Parathyroid adenoma (tissue), 2 donors: ENCODE results near the gene GSTM5.
"Not testable (repeated sequence)": the region's sequence is repeated elsewhere in the genome, so short reads cannot be mapped to it uniquely, and the experiment has no call there.

ENCODE experiments used
- H2AFZ ChIP-seq: fragments of 300-600 bp; sonication (generic); one replicate; pipeline ENCODE4 v1.7.0; 2017; ENCODE audit warnings: antibody characterized with exemption, mild to moderate bottlenecking
- H3K27ac ChIP-seq: fragments of 300-600 bp; sonication (generic); one replicate; pipeline ENCODE4 v1.7.0; 2017
- H3K27me3 ChIP-seq: fragments of 300-600 bp; sonication (generic); one replicate; pipeline ENCODE4 v1.7.0; 2017; ENCODE audit warnings: low read length; ENCODE audit not compliant: control insufficient read depth, insufficient read depth
- H3K36me3 ChIP-seq: fragments of 300-600 bp; sonication (generic); one replicate; pipeline ENCODE4 v1.7.0; 2017; ENCODE audit warnings: low read length; ENCODE audit not compliant: control insufficient read depth, insufficient read depth
- H3K4me1 ChIP-seq: fragments of 300-600 bp; sonication (generic); one replicate; pipeline ENCODE4 v1.7.0; 2017; ENCODE audit warnings: control low read depth
- H3K4me2 ChIP-seq: fragments of 300-600 bp; sonication (generic); one replicate; pipeline ENCODE4 v1.7.0; 2017; ENCODE audit warnings: low read length
- H3K4me3 ChIP-seq: fragments of 300-600 bp; sonication (generic); one replicate; pipeline ENCODE4 v1.7.0; 2017; ENCODE audit warnings: low read depth, low read length
- H3K79me2 ChIP-seq: fragments of 300-600 bp; sonication (generic); one replicate; pipeline ENCODE4 v1.7.0; 2017; ENCODE audit warnings: control low read depth
- H3K9ac ChIP-seq: fragments of 300-600 bp; sonication (generic); one replicate; pipeline ENCODE4 v1.7.0; 2017; ENCODE audit warnings: mild to moderate bottlenecking
- H3K9me3 ChIP-seq: fragments of 300-600 bp; sonication (generic); one replicate; pipeline ENCODE4 v1.7.0; 2017; ENCODE audit warnings: low read length; ENCODE audit not compliant: control insufficient read depth
- TF ChIP-seq, protein P1 (sequence below): fragments of 300-600 bp; sonication (generic); IDR thresholded peaks from one replicate; pipeline ENCODE4 v1.7.0; 2017; ENCODE audit warnings: antibody characterized with exemption, mild to moderate bottlenecking
- donor health status: primary hyperparathyroidism.

Gene GSTM5

DNA sequence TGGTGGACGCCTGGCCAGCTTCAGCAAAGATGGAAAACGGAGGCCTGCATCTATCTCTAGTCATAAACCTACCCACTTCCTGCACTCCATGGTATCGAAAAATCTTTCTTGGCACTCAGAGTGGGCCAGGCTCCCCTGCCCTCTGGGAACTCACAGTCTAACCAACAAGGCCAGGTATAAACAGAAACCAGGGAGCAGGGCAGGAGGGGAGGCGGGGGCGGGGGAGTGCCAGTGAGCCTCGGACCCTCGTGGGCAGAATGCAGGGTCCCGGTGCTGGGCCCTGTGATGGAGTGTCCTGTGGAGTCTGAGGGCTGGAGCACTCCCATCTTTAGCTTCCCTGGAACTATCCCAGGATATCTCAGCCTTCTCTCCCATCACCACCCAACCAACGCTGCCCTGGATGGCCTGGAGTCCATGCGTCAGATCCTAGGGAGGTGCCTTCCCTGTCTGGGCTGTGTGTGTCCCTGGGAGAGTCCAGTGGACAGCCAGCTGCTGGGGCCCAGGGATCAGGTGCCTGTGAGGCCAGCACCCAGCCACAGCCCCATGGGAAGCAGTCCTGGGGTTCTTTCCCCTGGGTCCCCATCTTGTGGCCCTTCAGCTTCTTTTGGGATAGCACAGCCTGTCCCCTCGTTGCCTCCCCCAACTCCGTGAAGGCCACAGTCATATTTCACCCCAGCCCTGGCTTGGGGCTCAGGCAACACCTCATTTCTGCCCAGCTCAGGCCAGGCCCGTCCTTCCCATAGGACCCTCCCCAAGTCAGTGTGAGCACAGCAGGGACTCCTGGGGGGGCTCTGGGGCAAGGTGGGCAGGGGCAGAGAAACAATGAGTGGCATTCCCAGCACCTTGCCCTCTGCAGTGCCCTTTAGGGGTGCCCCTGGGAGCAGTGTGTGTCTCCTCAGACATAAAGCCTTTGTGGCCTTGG, 52.8 kb downstream of the GSTM5 start:
- Histone ChIP-seq H3K4me1 (no peaks in the 10 kb centered on the region), H3K36me3 (no peaks in the 10 kb centered on the region), H3K27ac (no peak overlapping the region), H3K27me3 (no peaks in the 10 kb centered on the region), H2AFZ (no peak overlapping the region), H3K4me3 (no peak overlapping the region), H3K4me2 (no peak overlapping the region), H3K79me2 (no peaks in the 10 kb centered on the region), H3K9ac (no peak overlapping the region), H3K9me3 (no peaks in the 10 kb centered on the region)
- TF ChIP-seq, protein P1, sequence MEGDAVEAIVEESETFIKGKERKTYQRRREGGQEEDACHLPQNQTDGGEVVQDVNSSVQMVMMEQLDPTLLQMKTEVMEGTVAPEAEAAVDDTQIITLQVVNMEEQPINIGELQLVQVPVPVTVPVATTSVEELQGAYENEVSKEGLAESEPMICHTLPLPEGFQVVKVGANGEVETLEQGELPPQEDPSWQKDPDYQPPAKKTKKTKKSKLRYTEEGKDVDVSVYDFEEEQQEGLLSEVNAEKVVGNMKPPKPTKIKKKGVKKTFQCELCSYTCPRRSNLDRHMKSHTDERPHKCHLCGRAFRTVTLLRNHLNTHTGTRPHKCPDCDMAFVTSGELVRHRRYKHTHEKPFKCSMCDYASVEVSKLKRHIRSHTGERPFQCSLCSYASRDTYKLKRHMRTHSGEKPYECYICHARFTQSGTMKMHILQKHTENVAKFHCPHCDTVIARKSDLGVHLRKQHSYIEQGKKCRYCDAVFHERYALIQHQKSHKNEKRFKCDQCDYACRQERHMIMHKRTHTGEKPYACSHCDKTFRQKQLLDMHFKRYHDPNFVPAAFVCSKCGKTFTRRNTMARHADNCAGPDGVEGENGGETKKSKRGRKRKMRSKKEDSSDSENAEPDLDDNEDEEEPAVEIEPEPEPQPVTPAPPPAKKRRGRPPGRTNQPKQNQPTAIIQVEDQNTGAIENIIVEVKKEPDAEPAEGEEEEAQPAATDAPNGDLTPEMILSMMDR, result no peak

DNA sequence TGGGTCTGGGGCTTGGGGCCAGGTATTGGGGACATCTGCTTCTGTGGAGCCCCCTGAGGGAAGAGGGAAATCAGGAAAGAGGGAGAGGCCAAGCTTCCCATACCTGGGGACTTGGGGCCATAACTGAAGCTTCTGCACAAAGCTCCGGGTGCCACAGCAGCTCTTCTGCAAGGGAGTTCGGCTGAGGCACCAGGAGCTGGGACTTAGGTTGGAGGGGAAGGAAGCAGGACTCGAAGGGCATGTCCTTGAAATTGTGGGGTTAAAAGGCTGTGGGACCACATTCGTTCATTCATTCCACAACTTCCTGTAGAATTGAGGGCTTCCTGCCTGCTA, 53.4 kb downstream of the GSTM5 start:
- H3K27me3 ChIP-seq, result no peaks in the 10 kb centered on the region
- H3K4me2 ChIP-seq, result no peak overlapping the region
- H3K27ac ChIP-seq, result no peak overlapping the region
- H3K79me2 ChIP-seq, result no peaks in the 10 kb centered on the region
- no peaks in the 10 kb centered on the region for H3K36me3 ChIP-seq
- H2AFZ ChIP-seq, result no peak overlapping the region
- TF ChIP-seq, protein P1, result no peak
- no peak overlapping the region for H3K4me3 ChIP-seq
- no peak overlapping the region for H3K9ac ChIP-seq
- H3K4me1 ChIP-seq, result no peaks in the 10 kb centered on the region
- H3K9me3 ChIP-seq, result no peaks in the 10 kb centered on the region

DNA sequence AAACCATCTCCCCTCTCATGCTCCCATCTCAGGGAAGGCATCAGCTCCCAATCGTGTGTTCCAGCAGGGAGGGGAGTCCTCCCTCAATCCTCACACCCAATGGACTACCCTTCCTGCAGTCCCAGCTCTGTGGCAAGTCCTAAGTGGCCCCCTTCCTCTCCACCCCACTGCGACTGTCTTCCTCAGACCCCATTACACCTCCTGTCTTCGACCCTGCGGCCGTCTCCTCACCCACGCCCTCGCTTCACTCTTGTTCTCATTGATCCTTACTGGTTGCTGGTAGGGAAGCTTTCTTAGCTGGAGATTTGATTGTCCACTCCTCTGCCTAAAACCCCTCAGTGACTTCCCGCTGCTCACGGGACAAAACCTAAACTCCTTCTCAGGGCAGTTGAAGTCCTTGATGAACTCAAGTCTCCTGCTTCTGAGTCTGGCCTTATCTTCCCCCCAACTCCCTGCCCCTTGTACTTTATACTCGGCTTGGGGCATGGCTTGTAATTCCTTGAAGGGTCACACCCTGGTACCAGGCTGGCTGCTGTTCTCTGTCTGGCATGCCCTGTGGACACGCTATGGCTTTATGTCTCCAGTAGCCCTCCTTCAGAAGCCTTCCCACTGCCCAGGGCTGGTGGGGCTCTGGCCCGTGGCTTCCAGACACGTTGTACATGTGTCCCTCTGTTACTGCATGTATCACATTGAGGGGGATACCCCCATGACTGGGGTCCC, 54.0 kb downstream of the GSTM5 start:
- no peaks in the 10 kb centered on the region for H3K4me1 ChIP-seq
- no peaks in the 10 kb centered on the region for H3K9me3 ChIP-seq
- no peak overlapping the region for H2AFZ ChIP-seq
- H3K4me3 ChIP-seq, result no peak overlapping the region
- H3K4me2 ChIP-seq, result no peak overlapping the region
- H3K36me3 ChIP-seq, result no peaks in the 10 kb centered on the region
- no peak overlapping the region for H3K27ac ChIP-seq
- TF ChIP-seq, protein P1, result no peak
- H3K9ac ChIP-seq, result no peak overlapping the region
- H3K79me2 ChIP-seq, result no peaks in the 10 kb centered on the region
- no peaks in the 10 kb centered on the region for H3K27me3 ChIP-seq

DNA sequence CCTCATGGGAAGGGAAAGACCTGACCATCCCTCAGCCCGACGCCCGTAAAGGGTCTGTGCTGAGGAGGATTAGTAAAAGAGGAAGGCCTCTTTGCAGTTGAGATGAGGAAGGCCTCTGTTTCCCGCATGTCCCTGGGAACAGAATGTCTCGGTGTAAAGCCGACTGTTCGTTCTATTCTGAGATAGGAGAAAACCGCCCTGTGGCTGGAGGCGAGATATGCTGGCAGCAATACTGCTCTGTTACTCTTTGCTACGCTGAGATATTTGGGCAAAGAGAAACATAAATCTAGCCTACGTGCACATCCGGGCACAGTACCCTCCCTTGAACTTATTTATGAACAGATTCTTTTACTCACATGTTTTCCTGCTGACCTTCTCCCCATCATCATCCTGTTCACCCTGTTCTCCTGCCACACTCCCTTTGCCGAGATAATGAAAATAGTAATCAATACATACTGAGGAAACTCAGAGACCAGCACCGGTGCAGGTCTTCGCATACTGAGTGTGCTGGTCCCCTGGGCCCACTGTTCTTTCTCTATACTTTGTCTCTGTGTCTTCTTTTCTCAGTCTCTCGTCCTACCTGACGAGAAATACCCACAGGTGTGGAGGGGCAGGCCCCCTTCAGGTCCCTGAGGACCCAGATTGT, 55.1 kb downstream of the GSTM5 start:
- H3K9ac ChIP-seq, H3K27ac ChIP-seq: not testable (repeated sequence)

More for the DNA sequence above, 55.1 kb downstream of the GSTM5 start:
- H3K4me3 ChIP-seq, H2AFZ ChIP-seq, H3K4me2 ChIP-seq, H3K4me1 ChIP-seq, H3K79me2 ChIP-seq, H3K36me3 ChIP-seq, H3K9me3 ChIP-seq, H3K27me3 ChIP-seq: not testable (repeated sequence)
